ENCODE results near the gene GADD45GIP1. TPM values are rescaled to one million over a fixed set of nuclear protein-coding genes. Genes with fewer than 3 reads are reported as not detected.
"Not testable (repeated sequence)": the region's sequence is repeated elsewhere in the genome, so short reads cannot be mapped to it uniquely, and the experiment has no call there.

Gene GADD45GIP1
- total and polyA plus RNA-seq, 2 donors (not counting 1 experiment from before 2014, with no cell fraction given): 12.6 to 17.5 TPM

DNA sequence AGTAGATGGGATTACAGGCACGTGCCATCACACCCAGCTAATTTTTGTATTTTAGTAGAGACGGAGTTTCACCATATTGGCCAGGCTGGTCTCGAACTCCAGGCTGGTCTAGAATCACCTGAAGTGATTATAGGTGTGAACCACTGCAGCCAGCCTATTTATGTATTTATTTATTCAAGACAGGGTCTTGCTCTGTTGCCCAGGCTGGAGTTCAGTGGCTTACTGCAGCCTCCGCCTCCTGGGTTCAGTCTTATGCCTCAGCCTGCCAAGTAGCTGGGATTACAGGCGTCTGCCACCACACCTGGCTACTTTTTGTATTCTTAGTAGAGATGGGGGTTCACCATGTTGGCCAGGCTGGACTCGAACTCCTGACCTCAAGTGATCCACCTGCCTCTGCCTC, 5.0 kb downstream of the GADD45GIP1 start:
- not testable (repeated sequence) for H3K4me3 Mint-ChIP-seq; H3K9me3 ChIP-seq (ENCODE audit: control extremely low read depth in 1 of 3, control insufficient read depth in 2 of 3, insufficient read depth in 1 of 3, low read length in 2 of 3)

GRCh38 chr19:12949363-12950283, 7.4 kb downstream of the GADD45GIP1 start:
- CTCF ChIA-PET: interaction anchor here (0.8 to 1.5 kb wide), 2 partner anchors 16 to 112 kb away, joined by 4 to 6 read pairs; no protein-coding TSS in a partner anchor
- Mint-ChIP-seq H3K4me1 (peaks cover 31% of the 10 kb centered on the region), H3K4me3 (no peak overlapping the region), H3K9me3 (ENCODE audit: insufficient read depth) (no peaks in the 10 kb centered on the region), H3K27me3 (no peaks in the 10 kb centered on the region), H3K27ac (peak overlapping the region; percentile 68)
- WGBS (ENCODE audit: insufficient coverage): 95% methylated on average over 14 of the region's 16 CpGs
- intact Hi-C loops (cut with micrococcal nuclease): no loop called here
- H3K4me2 ChIP-seq (replicated peaks; ENCODE audit: low read depth, low read length, poor library complexity, severe bottlenecking): no peak overlapping the region
- POLR2A ChIA-PET: interaction anchor here (0.6 kb wide), 1 partner anchor 184 kb away, joined by 3 read pairs; no protein-coding TSS in a partner anchor
- H3K27me3 ChIP-seq (replicated peaks in 1 of 4; ENCODE audit: control extremely low read depth in 1 of 4, control insufficient read depth in 3 of 4, insufficient read depth in 4 of 4, low read length in 3 of 4): no peaks in the 10 kb centered on the region
- peaks cover 3 to 75% of the 10 kb centered on the region in 2 experiments for H3K36me3 ChIP-seq (replicated peaks in 1 of 2; ENCODE audit: control extremely low read depth in 1 of 2, control insufficient read depth in 1 of 2, extremely low read depth in 1 of 2, insufficient read depth in 2 of 2, low read length in 1 of 2)
- no peak overlapping the region for H3K9ac ChIP-seq (ENCODE audit: low read length)
- TF ChIP-seq, protein P1, sequence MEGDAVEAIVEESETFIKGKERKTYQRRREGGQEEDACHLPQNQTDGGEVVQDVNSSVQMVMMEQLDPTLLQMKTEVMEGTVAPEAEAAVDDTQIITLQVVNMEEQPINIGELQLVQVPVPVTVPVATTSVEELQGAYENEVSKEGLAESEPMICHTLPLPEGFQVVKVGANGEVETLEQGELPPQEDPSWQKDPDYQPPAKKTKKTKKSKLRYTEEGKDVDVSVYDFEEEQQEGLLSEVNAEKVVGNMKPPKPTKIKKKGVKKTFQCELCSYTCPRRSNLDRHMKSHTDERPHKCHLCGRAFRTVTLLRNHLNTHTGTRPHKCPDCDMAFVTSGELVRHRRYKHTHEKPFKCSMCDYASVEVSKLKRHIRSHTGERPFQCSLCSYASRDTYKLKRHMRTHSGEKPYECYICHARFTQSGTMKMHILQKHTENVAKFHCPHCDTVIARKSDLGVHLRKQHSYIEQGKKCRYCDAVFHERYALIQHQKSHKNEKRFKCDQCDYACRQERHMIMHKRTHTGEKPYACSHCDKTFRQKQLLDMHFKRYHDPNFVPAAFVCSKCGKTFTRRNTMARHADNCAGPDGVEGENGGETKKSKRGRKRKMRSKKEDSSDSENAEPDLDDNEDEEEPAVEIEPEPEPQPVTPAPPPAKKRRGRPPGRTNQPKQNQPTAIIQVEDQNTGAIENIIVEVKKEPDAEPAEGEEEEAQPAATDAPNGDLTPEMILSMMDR (IDR thresholded peaks at IDR 0.05): no peak
- no peak for TF ChIP-seq EZH2 (IDR thresholded peaks at IDR 0.05; ENCODE audit: borderline replicate concordance, insufficient read depth, low read depth, low read length, poor library complexity, severe bottlenecking)
- DNase-seq: no peak
- ATAC-seq (ENCODE audit: low read depth): no peak
- peaks cover 17% of the 10 kb centered on the region for H3K79me2 ChIP-seq (ENCODE audit: control insufficient read depth, insufficient read depth, low read length)
- H3K27ac ChIP-seq (ENCODE audit: low read length in 2 of 2): no peak overlapping the region
- H2AFZ ChIP-seq (ENCODE audit: insufficient read depth, low read depth, low read length, poor library complexity, severe bottlenecking): no peak overlapping the region
- peaks cover 17 to 33% of the 10 kb centered on the region in 2 donors for H3K4me1 ChIP-seq (ENCODE audit: control insufficient read depth in 2 of 2, insufficient read depth in 2 of 2, low read length in 2 of 2)
- H3K9me3 ChIP-seq (ENCODE audit: control extremely low read depth in 1 of 3, control insufficient read depth in 2 of 3, insufficient read depth in 1 of 3, low read length in 2 of 3): peaks cover 0 to 4% (median 0%) of the 10 kb centered on the region in 3 donors
- no peak overlapping the region for H3K4me3 ChIP-seq (ENCODE audit: control extremely low read depth in 1 of 5, extremely low read depth in 1 of 5, insufficient read depth in 1 of 5, low read depth in 2 of 5, low read length in 4 of 5)
- peaks cover 30% of the 10 kb centered on the region for H4K20me1 ChIP-seq (ENCODE audit: control insufficient read depth, insufficient read depth, low read length, poor library complexity, severe bottlenecking)

More for the DNA sequence above, 5.0 kb downstream of the GADD45GIP1 start:
- H3K27me3 ChIP-seq (replicated peaks in 1 of 4; ENCODE audit: control extremely low read depth in 1 of 4, control insufficient read depth in 3 of 4, insufficient read depth in 4 of 4, low read length in 3 of 4); H3K4me3 ChIP-seq (ENCODE audit: control extremely low read depth in 1 of 5, extremely low read depth in 1 of 5, insufficient read depth in 1 of 5, low read depth in 2 of 5, low read length in 4 of 5); H3K27ac ChIP-seq (ENCODE audit: low read length in 2 of 2); H3K4me2 ChIP-seq (replicated peaks; ENCODE audit: low read depth, low read length, poor library complexity, severe bottlenecking); H2AFZ ChIP-seq (ENCODE audit: insufficient read depth, low read depth, low read length, poor library complexity, severe bottlenecking); H3K9ac ChIP-seq (ENCODE audit: low read length); ATAC-seq (ENCODE audit: low read depth); DNase-seq; H3K27me3 Mint-ChIP-seq; H3K27ac Mint-ChIP-seq; POLR2A ChIA-PET; intact Hi-C loops (cut with micrococcal nuclease); H3K9me3 Mint-ChIP-seq (ENCODE audit: insufficient read depth): not testable (repeated sequence)
- Histone ChIP-seq H4K20me1 (ENCODE audit: control insufficient read depth, insufficient read depth, low read length, poor library complexity, severe bottlenecking) (peaks cover 37% of the 10 kb centered on the region), H3K4me1 (ENCODE audit: control insufficient read depth in 2 of 2, insufficient read depth in 2 of 2, low read length in 2 of 2) (peaks cover 21 to 34% of the 10 kb centered on the region in 2 donors), H3K79me2 (ENCODE audit: control insufficient read depth, insufficient read depth, low read length) (peaks cover 11% of the 10 kb centered on the region), H3K36me3 (replicated peaks in 1 of 2; ENCODE audit: control extremely low read depth in 1 of 2, control insufficient read depth in 1 of 2, extremely low read depth in 1 of 2, insufficient read depth in 2 of 2, low read length in 1 of 2) (peaks cover 5 to 70% of the 10 kb centered on the region in 2 experiments)
- CTCF ChIA-PET: interaction anchor here (0.9 to 1.6 kb wide), 2 partner anchors 25 to 186 kb away, joined by 3 read pairs; no protein-coding TSS in a partner anchor
- H3K4me1 Mint-ChIP-seq: peaks cover 34% of the 10 kb centered on the region
- 100% methylated on average over 4 of the region's 6 CpGs for WGBS (ENCODE audit: insufficient coverage)

Measured in B cell (primary cell).